AG09309 (cell line): Measurements from ENCODE around the gene DUS2.

ENCODE experiments used
- DNase-seq: peaks from one replicate; pipeline ENCODE4 v3.0.0-alpha.2; 2010; ENCODE audit warnings: low read depth
- H3K4me3 ChIP-seq: 2 replicates; pipeline ENCODE4 v1.5.1; 2011; ENCODE audit warnings: mild to moderate bottlenecking, low read depth, low read length, moderate library complexity; ENCODE audit not compliant: control insufficient read depth
- CTCF ChIP-seq: IDR thresholded peaks from 2 replicates; pipeline ENCODE4 v1.5.1; 2011; ENCODE audit warnings: mild to moderate bottlenecking, low read depth, low read length, inconsistent platforms; ENCODE audit not compliant: insufficient read depth, control insufficient read depth; ENCODE audit errors: missing control alignments

Gene DUS2

GRCh38 chr16:68064791-68065365 is 41.8 kb downstream of the DUS2 start:
- DNase-seq = peak; percentile 25

DNA sequence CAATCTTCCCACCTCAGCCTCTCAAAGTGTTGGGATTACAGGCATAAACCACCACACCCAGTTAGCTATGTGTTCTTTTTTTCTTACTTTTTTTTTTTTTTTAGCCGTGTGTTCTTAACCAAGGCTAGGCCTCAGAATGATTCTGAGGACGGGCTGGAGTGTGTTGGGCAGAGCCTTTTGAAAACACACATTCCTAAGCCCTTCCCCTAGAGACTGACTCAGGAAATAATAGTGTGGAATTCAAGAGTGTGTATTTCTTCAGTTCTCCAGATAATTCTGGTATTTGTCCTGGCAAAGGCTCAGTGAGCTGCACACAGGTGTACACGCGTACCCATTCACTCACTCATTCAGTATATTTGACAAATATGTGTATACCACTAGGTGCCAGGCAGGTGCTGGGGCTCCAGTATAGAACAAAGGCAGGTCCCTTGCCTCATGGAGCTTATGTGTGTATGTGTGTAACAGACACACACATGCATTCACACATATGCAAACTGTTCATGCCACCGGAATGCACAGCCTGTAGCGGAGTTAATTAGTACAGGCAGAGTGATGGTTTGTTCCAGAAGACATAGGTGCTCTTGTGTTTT is 42.7 kb downstream of the DUS2 start:
- TF ChIP-seq CTCF = no peak
- DNase-seq = peak; percentile 37
- no peak overlapping the region for H3K4me3 ChIP-seq

More at GRCh38 chr16:68064791-68065365, 41.8 kb downstream of the DUS2 start:
- peak; percentile 87 for TF ChIP-seq CTCF
- no peak overlapping the region for H3K4me3 ChIP-seq

GRCh38 chr16:68066763-68067162 is 43.7 kb downstream of the DUS2 start:
- no peak for DNase-seq
- H3K4me3 ChIP-seq = no peak overlapping the region
- TF ChIP-seq CTCF = no peak

GRCh38 chr16:68068926-68069325 is 45.8 kb downstream of the DUS2 start:
- no peak for DNase-seq
- no peak overlapping the region for H3K4me3 ChIP-seq
- no peak for TF ChIP-seq CTCF

DNA sequence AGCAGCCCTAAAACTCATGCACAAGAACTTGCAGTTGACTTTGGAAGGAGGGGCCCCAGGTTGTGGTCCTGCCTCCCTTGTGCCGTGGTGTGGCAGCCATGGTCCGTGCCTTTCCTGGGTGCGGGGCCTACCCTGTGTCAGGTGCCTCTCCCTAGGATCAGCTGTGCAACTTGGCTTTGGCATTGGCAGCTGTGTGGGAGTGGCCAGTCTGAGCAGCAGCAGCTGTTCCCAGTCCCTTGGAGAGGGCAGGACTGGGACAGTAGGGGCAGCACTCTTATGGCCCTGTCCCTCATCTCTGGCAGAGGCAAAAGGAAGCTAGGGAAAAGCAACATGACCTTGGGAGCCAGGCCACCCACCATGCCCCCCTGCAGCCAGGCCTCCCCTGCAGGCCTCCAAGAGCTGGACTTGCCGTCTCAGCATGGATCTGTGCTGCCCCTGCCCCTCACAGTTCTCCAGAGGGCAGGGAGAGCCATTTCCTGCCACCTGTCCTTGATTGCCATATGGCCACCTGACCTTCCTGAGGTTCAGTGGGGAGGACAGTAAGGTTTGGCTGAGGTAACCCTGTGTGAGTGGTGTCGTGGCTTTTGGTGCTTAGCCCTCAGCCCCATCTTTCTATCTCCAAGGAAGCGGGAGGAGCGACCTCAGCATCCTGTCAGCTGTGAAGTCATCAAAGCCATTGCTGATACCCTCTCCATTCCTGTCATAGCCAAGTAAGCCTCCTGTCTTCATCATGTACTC is 46.6 kb downstream of the DUS2 start:
- no peak for DNase-seq
- no peak for TF ChIP-seq CTCF
- H3K4me3 ChIP-seq = no peak overlapping the region

GRCh38 chr16:68070249-68070730 is 47.2 kb downstream of the DUS2 start:
- DNase-seq = no peak
- no peak for TF ChIP-seq CTCF
- no peak overlapping the region for H3K4me3 ChIP-seq
